HCT116 (cell line): ENCODE data around the gene ZNHIT1. TPM values are rescaled to one million over a fixed set of nuclear protein-coding genes. Genes with fewer than 3 reads are reported as not detected.

ENCODE experiments used
- ATAC-seq: fragments of 200-7000 bp; cut with Tn5 transposase; 2 replicates; pipeline ENCODE4 v1.9.1; 2020; ENCODE audit warnings: mild to moderate bottlenecking, moderate library complexity
- BruUV-seq: library from RNA; stranded (reverse); fragments of 400-500 nt; replicated peaks from 2 replicates; lab custom pipeline; 2021; lab: Mats Ljungman, UMichigan
- CTCF ChIA-PET: fragments of 300-600 bp; sonication (Branson Sonifier 250); formaldehyde crosslinking; loops from one replicate; lab custom pipeline; 2021; ENCODE audit warnings: antibody characterized with exemption; lab: Charles Lee
- POLR2A ChIA-PET: fragments of 300-600, 350-600 bp; sonication (Branson Sonifier 250); formaldehyde crosslinking; loops from one replicate; lab custom pipeline; 2021; ENCODE audit warnings: antibody characterized with exemption; lab: Charles Lee
- RAD21 ChIA-PET, 2 experiments: fragments of 300-600 bp; sonication (Branson Sonifier 250); formaldehyde crosslinking; loops; one replicate each; lab custom pipeline; 2023; ENCODE audit warnings: low total read pairs in 2 of 2; ENCODE audit not compliant: uncharacterized antibody in 2 of 2, unreplicated experiment in 2 of 2, low non-redundant PET in 1 of 2; lab: Charles Lee
- DNase-seq: peaks from one replicate; pipeline ENCODE4 v3.0.0-alpha.2; 2010; ENCODE audit warnings: low read depth, low spot score
- H2AFZ ChIP-seq: fragments of 200-600 bp; shearing (Covaris generic), sonication (generic); 2 replicates; pipeline ENCODE4 v1.6.1; 2017; ENCODE audit warnings: low read depth, mixed run types, mixed read lengths, antibody characterized with exemption, low read length; ENCODE audit not compliant: poor library complexity, severe bottlenecking
- H3K27ac ChIP-seq: 2 replicates; pipeline ENCODE4 v1.5.1; 2012; ENCODE audit warnings: low read depth, low read length
- H3K27me3 ChIP-seq: fragments of 200-600 bp; sonication (generic); 2 replicates; pipeline ENCODE4 v1.6.1; 2016; ENCODE audit warnings: mixed run types, low read length, mixed read lengths; ENCODE audit not compliant: insufficient read depth
- H3K36me3 ChIP-seq, 2 experiments: fragments of 200-500 bp in 1 of 2; fragments of 200-600 bp in 1 of 2; sonication (Bioruptor generic) in 1 of 2; sonication (generic) in 1 of 2; 2 replicates each; pipeline versions ENCODE4 v1.5.1 to v1.6.1; 2014 to 2016; ENCODE audit warnings: low read length in 2 of 2, inconsistent platforms in 1 of 2, mixed read lengths in 1 of 2, mixed run types in 1 of 2; ENCODE audit not compliant: insufficient read depth in 2 of 2, control insufficient read depth in 1 of 2
- H3K4me1 ChIP-seq, 2 experiments: fragments of 200-600 bp in 1 of 2; sonication (generic) in 1 of 2; 2 replicates each; pipeline versions ENCODE4 v1.5.1 to v1.6.1; 2012 to 2017; ENCODE audit warnings: low read length in 2 of 2, inconsistent platforms in 1 of 2, mild to moderate bottlenecking in 1 of 2, mixed read lengths in 1 of 2, mixed run types in 1 of 2, moderate library complexity in 1 of 2; ENCODE audit not compliant: insufficient read depth in 2 of 2, control insufficient read depth in 1 of 2
- H3K4me2 ChIP-seq: fragments of 200-600 bp; sonication (generic); 2 replicates; pipeline ENCODE4 v1.6.1; 2017; ENCODE audit warnings: mixed run types, low read length, mixed read lengths
- H3K4me3 ChIP-seq, 2 experiments: fragments of 200-600 bp in 1 of 2; sonication (generic) in 1 of 2; replicated peaks in 1 of 2; 2 replicates each; pipeline ENCODE4 v1.5.1; 2011 to 2016; ENCODE audit warnings: low read length in 2 of 2, control low read depth in 1 of 2, low read depth in 1 of 2, mild to moderate bottlenecking in 1 of 2, mixed read lengths in 1 of 2, mixed run types in 1 of 2
- H3K79me2 ChIP-seq: fragments of 200-600 bp; sonication (generic); 2 replicates; pipeline ENCODE4 v1.6.1; 2017; ENCODE audit warnings: mild to moderate bottlenecking, mixed run types, low read length, moderate library complexity, mixed read lengths; ENCODE audit not compliant: insufficient read depth
- H3K9ac ChIP-seq: fragments of 200-600 bp; sonication (generic); 2 replicates; pipeline ENCODE4 v1.6.1; 2016; ENCODE audit warnings: low read length, mixed read lengths
- H3K9me2 ChIP-seq: fragments of 200-600 bp; sonication (generic), shearing (Covaris generic); 2 replicates; pipeline ENCODE4 v1.6.1; 2017; ENCODE audit warnings: mixed run types, mild to moderate bottlenecking, moderate library complexity; ENCODE audit not compliant: insufficient read depth
- H3K9me3 ChIP-seq, 2 experiments: fragments of 200-500 bp in 1 of 2; fragments of 200-600 bp in 1 of 2; sonication (Bioruptor generic) in 1 of 2; sonication (generic) in 1 of 2; 2 replicates each; pipeline ENCODE4 v1.6.1; 2014 to 2017; ENCODE audit warnings: low read length in 2 of 2, mixed read lengths in 2 of 2, inconsistent platforms in 1 of 2, low read depth in 1 of 2, mild to moderate bottlenecking in 1 of 2, mixed run types in 1 of 2, moderate library complexity in 1 of 2; ENCODE audit not compliant: control insufficient read depth in 1 of 2, insufficient read depth in 1 of 2
- H4K20me1 ChIP-seq: fragments of 200-600 bp; sonication (generic), shearing (Covaris generic); 2 replicates; pipeline ENCODE4 v1.6.1; 2017; ENCODE audit warnings: mixed run types, mild to moderate bottlenecking, moderate library complexity; ENCODE audit not compliant: insufficient read depth
- CBX3 ChIP-seq: IDR thresholded peaks from 2 replicates; pipeline ENCODE4 v1.6.1; 2012; ENCODE audit warnings: low read depth
- EGR1 ChIP-seq: IDR thresholded peaks from 2 replicates; pipeline ENCODE4 v1.6.1; 2012; ENCODE audit warnings: low read depth
- EZH2 ChIP-seq: fragments of 200-600 bp; sonication (generic); IDR thresholded peaks from 2 replicates; pipeline ENCODE4 v1.6.1; 2017; ENCODE audit warnings: antibody characterized with exemption, mixed run types
- YY1 ChIP-seq: IDR thresholded peaks from 2 replicates; pipeline ENCODE4 v1.6.1; 2011; ENCODE audit warnings: low read length, low read depth, moderate library complexity, mild to moderate bottlenecking; ENCODE audit not compliant: insufficient replicate concordance; ENCODE audit errors: extremely low read depth
- intact Hi-C: fragments of 100-400 bp; cut with micrococcal nuclease; formaldehyde crosslinking; loops from 2 replicates; pipeline ENCODE4 v1.10.0; 2022
- total RNA-seq: library from RNA; stranded (reverse); gene quantifications from one replicate; pipeline ENCODE4 v1.2.1, GENCODE V29; 2021; ENCODE audit not compliant: unreplicated experiment
- TF ChIP-seq, protein P1 (sequence below): IDR thresholded peaks from 2 replicates; pipeline ENCODE4 v1.6.1; 2012; ENCODE audit warnings: low read depth

ZNHIT1 gene
- total RNA-seq, 1 experiment from 2014 or later = 69.4 TPM

DNA sequence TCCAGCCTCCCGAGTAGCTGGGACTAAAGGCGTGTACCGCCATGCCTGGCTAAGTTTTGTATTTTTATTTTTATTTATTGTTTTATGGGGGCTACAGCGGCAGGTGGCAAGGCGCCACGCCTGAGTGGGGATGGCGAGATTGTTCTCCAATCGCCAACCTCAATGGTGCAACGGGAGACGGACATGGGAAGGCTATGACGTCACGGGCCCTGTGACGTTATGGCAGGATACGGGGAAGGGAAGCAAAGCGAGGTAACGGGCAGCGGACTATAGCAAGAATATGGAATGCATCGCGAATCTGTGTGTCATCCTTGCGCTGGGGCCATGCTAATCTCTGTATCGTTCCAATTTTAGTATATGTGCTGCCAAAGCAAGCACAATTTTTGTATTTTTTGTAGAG is 51.7 kb downstream of the ZNHIT1 start:
- no peaks in the 10 kb centered on the region for H4K20me1 ChIP-seq
- no peak overlapping the region for H3K27ac ChIP-seq
- POLR2A ChIA-PET = no interaction called here
- ATAC-seq (no peak), DNase-seq (no peak)
- intact Hi-C loops = no loop called here
- RAD21 ChIA-PET = no interaction called here
- H3K4me3 ChIP-seq = no peak overlapping the region
- no peak overlapping the region for H3K4me2 ChIP-seq
- H3K4me1 ChIP-seq = no peaks in the 10 kb centered on the region
- H3K9ac ChIP-seq = no peak overlapping the region
- H3K9me3 ChIP-seq = no peaks in the 10 kb centered on the region
- no peaks in the 10 kb centered on the region for H3K27me3 ChIP-seq
- H3K36me3 ChIP-seq = no peaks in the 10 kb centered on the region
- H3K9me2 ChIP-seq = no peaks in the 10 kb centered on the region
- TF ChIP-seq CBX3 (no peak), YY1 (no peak)
- no TSS peak for BruUV-seq
- CTCF ChIA-PET = no interaction called here
- no peaks in the 10 kb centered on the region for H3K79me2 ChIP-seq
- no peak overlapping the region for H2AFZ ChIP-seq

DNA sequence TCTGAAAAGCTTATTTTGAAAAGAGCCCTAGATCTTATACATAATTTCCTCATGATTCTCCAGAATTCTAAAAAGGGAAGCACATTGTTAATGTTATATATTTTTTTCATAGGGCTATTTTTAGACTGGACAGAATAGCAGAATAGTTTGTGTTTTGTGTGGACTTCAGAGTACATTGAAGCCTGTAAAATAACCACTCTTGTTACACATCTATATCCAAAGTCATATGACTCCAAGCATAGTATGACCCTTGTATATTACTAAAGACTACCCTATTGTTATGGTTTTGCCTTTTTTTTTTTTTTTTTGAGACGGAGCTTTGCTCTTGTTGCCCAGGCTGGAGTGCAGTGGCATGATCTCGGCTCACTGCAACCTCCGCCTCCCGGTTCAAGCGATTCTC is 53.1 kb downstream of the ZNHIT1 start:
- H3K9ac ChIP-seq = no peak overlapping the region
- ATAC-seq (no peak), DNase-seq (no peak)
- H3K4me2 ChIP-seq = no peak overlapping the region
- no peak overlapping the region for H3K4me3 ChIP-seq
- no peaks in the 10 kb centered on the region for H3K36me3 ChIP-seq
- no TSS peak for BruUV-seq
- H2AFZ ChIP-seq = no peak overlapping the region
- ChIA-PET CTCF (no interaction called here), RAD21 (no interaction called here), POLR2A (no interaction called here)
- H3K9me3 ChIP-seq = no peaks in the 10 kb centered on the region
- no peaks in the 10 kb centered on the region for H3K9me2 ChIP-seq
- H3K79me2 ChIP-seq = no peaks in the 10 kb centered on the region
- intact Hi-C loops = no loop called here
- H3K27me3 ChIP-seq = no peaks in the 10 kb centered on the region
- H3K27ac ChIP-seq = no peak overlapping the region
- H4K20me1 ChIP-seq = no peaks in the 10 kb centered on the region
- no peak for TF ChIP-seq EZH2
- no peak for TF ChIP-seq EGR1
- TF ChIP-seq, protein P1, sequence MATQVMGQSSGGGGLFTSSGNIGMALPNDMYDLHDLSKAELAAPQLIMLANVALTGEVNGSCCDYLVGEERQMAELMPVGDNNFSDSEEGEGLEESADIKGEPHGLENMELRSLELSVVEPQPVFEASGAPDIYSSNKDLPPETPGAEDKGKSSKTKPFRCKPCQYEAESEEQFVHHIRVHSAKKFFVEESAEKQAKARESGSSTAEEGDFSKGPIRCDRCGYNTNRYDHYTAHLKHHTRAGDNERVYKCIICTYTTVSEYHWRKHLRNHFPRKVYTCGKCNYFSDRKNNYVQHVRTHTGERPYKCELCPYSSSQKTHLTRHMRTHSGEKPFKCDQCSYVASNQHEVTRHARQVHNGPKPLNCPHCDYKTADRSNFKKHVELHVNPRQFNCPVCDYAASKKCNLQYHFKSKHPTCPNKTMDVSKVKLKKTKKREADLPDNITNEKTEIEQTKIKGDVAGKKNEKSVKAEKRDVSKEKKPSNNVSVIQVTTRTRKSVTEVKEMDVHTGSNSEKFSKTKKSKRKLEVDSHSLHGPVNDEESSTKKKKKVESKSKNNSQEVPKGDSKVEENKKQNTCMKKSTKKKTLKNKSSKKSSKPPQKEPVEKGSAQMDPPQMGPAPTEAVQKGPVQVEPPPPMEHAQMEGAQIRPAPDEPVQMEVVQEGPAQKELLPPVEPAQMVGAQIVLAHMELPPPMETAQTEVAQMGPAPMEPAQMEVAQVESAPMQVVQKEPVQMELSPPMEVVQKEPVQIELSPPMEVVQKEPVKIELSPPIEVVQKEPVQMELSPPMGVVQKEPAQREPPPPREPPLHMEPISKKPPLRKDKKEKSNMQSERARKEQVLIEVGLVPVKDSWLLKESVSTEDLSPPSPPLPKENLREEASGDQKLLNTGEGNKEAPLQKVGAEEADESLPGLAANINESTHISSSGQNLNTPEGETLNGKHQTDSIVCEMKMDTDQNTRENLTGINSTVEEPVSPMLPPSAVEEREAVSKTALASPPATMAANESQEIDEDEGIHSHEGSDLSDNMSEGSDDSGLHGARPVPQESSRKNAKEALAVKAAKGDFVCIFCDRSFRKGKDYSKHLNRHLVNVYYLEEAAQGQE = no peak
- H3K4me1 ChIP-seq = no peaks in the 10 kb centered on the region
